ENCODE data around the gene AGFG2. TPM values are rescaled to one million over a fixed set of nuclear protein-coding genes. Genes with fewer than 3 reads are reported as not detected.
"Not testable (repeated sequence)": the region's sequence is repeated elsewhere in the genome, so short reads cannot be mapped to it uniquely, and the experiment has no call there.

The AGFG2 gene
- total and polyA plus RNA-seq, 2 donors (not counting 1 experiment from before 2014, with no cell fraction given), result 2.4 to 3.1 TPM

GRCh38 chr7:100562195-100563099, 23.4 kb downstream of the AGFG2 start:
- no peaks in the 10 kb centered on the region for H3K27me3 ChIP-seq (ENCODE audit: control insufficient read depth, insufficient read depth, low read length)
- TF ChIP-seq CTCF (conservative IDR thresholded peaks at IDR 0.05 in 1 of 2, IDR thresholded peaks at IDR 0.05 in 1 of 2; ENCODE audit: low read depth in 1 of 2, low read length in 2 of 2), result no peak
- TF ChIP-seq EZH2 (IDR thresholded peaks at IDR 0.05; ENCODE audit: low read length, missing control alignments), result no peak
- H3K79me2 ChIP-seq (ENCODE audit: control insufficient read depth, insufficient read depth, low read length), result no peaks in the 10 kb centered on the region
- H2AFZ ChIP-seq (ENCODE audit: low read length), result no peak overlapping the region
- H3K4me3 ChIP-seq (replicated peaks in 1 of 4; ENCODE audit: control extremely low read depth in 1 of 4, insufficient read depth in 1 of 4, low read depth in 3 of 4, low read length in 4 of 4), result no peak overlapping the region
- H3K4me1 ChIP-seq (ENCODE audit: control insufficient read depth, extremely low read depth, insufficient read depth, low read length), result no peaks in the 10 kb centered on the region
- H3K27ac ChIP-seq (ENCODE audit: insufficient read depth, low read length), result no peak overlapping the region
- H3K36me3 ChIP-seq (ENCODE audit: control insufficient read depth, insufficient read depth, low read length), result peaks cover 1% of the 10 kb centered on the region
- DNase-seq (ENCODE audit: low read depth in 2 of 2), result no peak
- H3K4me2 ChIP-seq (ENCODE audit: extremely low read depth, insufficient read depth, low read length), result no peak overlapping the region
- H3K9ac ChIP-seq (ENCODE audit: insufficient read depth, low read length), result no peak overlapping the region
- no peaks in the 10 kb centered on the region for H4K20me1 ChIP-seq (ENCODE audit: control insufficient read depth, extremely low read depth, insufficient read depth, low read length)
- no peaks in the 10 kb centered on the region for H3K9me3 ChIP-seq (ENCODE audit: control insufficient read depth, insufficient read depth, low read depth, low read length)

DNA sequence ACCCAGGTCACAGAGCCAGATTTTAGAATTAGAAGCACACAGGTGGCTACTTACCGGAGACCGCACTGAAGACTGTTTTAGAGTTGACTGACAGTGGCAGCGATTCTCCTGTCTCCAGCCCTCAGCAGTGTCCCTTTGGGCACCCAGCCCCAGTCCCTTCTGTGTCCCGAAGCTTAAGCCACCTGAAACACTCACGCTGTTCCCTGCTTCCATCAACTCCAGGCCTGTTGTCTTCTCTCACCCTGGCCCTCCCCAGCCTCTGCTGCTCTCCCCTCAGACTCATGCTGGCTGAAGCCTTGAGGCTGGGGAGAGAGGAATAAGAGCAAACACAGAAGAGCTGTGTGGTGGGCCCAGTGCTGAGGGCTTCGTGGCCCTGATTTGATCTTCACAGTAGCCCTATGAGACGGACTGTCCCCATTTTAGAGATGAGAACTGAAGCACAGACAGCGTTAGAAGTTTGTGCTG, 24.1 kb downstream of the AGFG2 start:
- H3K9ac ChIP-seq (ENCODE audit: insufficient read depth, low read length), result no peak overlapping the region
- no peaks in the 10 kb centered on the region for H4K20me1 ChIP-seq (ENCODE audit: control insufficient read depth, extremely low read depth, insufficient read depth, low read length)
- no peak overlapping the region for H3K4me3 ChIP-seq (replicated peaks in 1 of 4; ENCODE audit: control extremely low read depth in 1 of 4, insufficient read depth in 1 of 4, low read depth in 3 of 4, low read length in 4 of 4)
- no peak overlapping the region for H3K4me2 ChIP-seq (ENCODE audit: extremely low read depth, insufficient read depth, low read length)
- no peak overlapping the region for H3K27ac ChIP-seq (ENCODE audit: insufficient read depth, low read length)
- H3K9me3 ChIP-seq (ENCODE audit: control insufficient read depth, insufficient read depth, low read depth, low read length), result no peaks in the 10 kb centered on the region
- H3K36me3 ChIP-seq (ENCODE audit: control insufficient read depth, insufficient read depth, low read length), result peaks cover 1% of the 10 kb centered on the region
- DNase-seq (ENCODE audit: low read depth in 2 of 2), result no peak
- H2AFZ ChIP-seq (ENCODE audit: low read length), result no peak overlapping the region
- H3K79me2 ChIP-seq (ENCODE audit: control insufficient read depth, insufficient read depth, low read length), result no peaks in the 10 kb centered on the region
- no peak for TF ChIP-seq CTCF (conservative IDR thresholded peaks at IDR 0.05 in 1 of 2, IDR thresholded peaks at IDR 0.05 in 1 of 2; ENCODE audit: low read depth in 1 of 2, low read length in 2 of 2)
- TF ChIP-seq EZH2 (IDR thresholded peaks at IDR 0.05; ENCODE audit: low read length, missing control alignments), result no peak
- H3K27me3 ChIP-seq (ENCODE audit: control insufficient read depth, insufficient read depth, low read length), result no peaks in the 10 kb centered on the region
- H3K4me1 ChIP-seq (ENCODE audit: control insufficient read depth, extremely low read depth, insufficient read depth, low read length), result no peaks in the 10 kb centered on the region

- no peak overlapping the region for H3K27ac ChIP-seq (ENCODE audit: insufficient read depth, low read length)
- no peaks in the 10 kb centered on the region for H3K9me3 ChIP-seq (ENCODE audit: control insufficient read depth, insufficient read depth, low read depth, low read length)
- H3K4me1 ChIP-seq (ENCODE audit: control insufficient read depth, extremely low read depth, insufficient read depth, low read length), result no peaks in the 10 kb centered on the region
- H3K9ac ChIP-seq (ENCODE audit: insufficient read depth, low read length), result no peak overlapping the region
- H3K4me2 ChIP-seq (ENCODE audit: extremely low read depth, insufficient read depth, low read length), result no peak overlapping the region
- H3K4me3 ChIP-seq (replicated peaks in 1 of 4; ENCODE audit: control extremely low read depth in 1 of 4, insufficient read depth in 1 of 4, low read depth in 3 of 4, low read length in 4 of 4), result no peak overlapping the region
- peak overlapping the region; percentile 27 for H2AFZ ChIP-seq (ENCODE audit: low read length)
- peak; percentile 96 to 99 for TF ChIP-seq CTCF (conservative IDR thresholded peaks at IDR 0.05 in 1 of 2, IDR thresholded peaks at IDR 0.05 in 1 of 2; ENCODE audit: low read depth in 1 of 2, low read length in 2 of 2)
- TF ChIP-seq EZH2 (IDR thresholded peaks at IDR 0.05; ENCODE audit: low read length, missing control alignments), result no peak
- no peaks in the 10 kb centered on the region for H3K79me2 ChIP-seq (ENCODE audit: control insufficient read depth, insufficient read depth, low read length)
- peak; percentile 42 to 72 for DNase-seq (ENCODE audit: low read depth in 2 of 2)
- H3K36me3 ChIP-seq (ENCODE audit: control insufficient read depth, insufficient read depth, low read length), result peaks cover 1% of the 10 kb centered on the region
- no peaks in the 10 kb centered on the region for H4K20me1 ChIP-seq (ENCODE audit: control insufficient read depth, extremely low read depth, insufficient read depth, low read length)
- no peaks in the 10 kb centered on the region for H3K27me3 ChIP-seq (ENCODE audit: control insufficient read depth, insufficient read depth, low read length)
These were observed 24.9 kb downstream of the AGFG2 start for GRCh38 chr7:100563809-100564400.

DNA sequence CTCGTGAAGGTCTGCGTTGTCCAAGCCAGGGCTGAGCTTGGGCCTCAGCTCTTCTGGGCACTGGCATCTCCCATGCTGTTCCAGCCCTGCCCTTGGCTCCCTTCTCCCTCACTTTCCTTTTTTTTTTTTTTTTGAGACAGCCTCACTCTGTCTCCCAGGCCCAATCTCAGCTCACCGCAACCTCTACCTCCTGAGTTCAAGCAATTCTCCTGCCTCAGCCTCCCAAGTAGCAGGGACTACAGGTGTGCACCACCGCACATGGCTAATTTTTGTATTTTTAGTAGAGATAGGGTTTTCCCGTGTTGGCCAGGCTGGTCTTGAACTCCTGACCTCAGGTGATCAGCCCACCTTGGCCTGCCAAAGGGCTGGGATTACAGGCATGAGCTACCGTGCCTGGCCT, 25.4 kb downstream of the AGFG2 start:
- not testable (repeated sequence) for H3K79me2 ChIP-seq (ENCODE audit: control insufficient read depth, insufficient read depth, low read length); H3K9ac ChIP-seq (ENCODE audit: insufficient read depth, low read length); H4K20me1 ChIP-seq (ENCODE audit: control insufficient read depth, extremely low read depth, insufficient read depth, low read length); DNase-seq (ENCODE audit: low read depth in 2 of 2); H2AFZ ChIP-seq (ENCODE audit: low read length); H3K4me2 ChIP-seq (ENCODE audit: extremely low read depth, insufficient read depth, low read length); H3K4me3 ChIP-seq (replicated peaks in 1 of 4; ENCODE audit: control extremely low read depth in 1 of 4, insufficient read depth in 1 of 4, low read depth in 3 of 4, low read length in 4 of 4); H3K27me3 ChIP-seq (ENCODE audit: control insufficient read depth, insufficient read depth, low read length); H3K36me3 ChIP-seq (ENCODE audit: control insufficient read depth, insufficient read depth, low read length); H3K4me1 ChIP-seq (ENCODE audit: control insufficient read depth, extremely low read depth, insufficient read depth, low read length); H3K27ac ChIP-seq (ENCODE audit: insufficient read depth, low read length); H3K9me3 ChIP-seq (ENCODE audit: control insufficient read depth, insufficient read depth, low read depth, low read length)
